Omental fat pad (tissue), 4 donors: ENCODE results near the gene ARHGEF37. TPM values are rescaled to one million over a fixed set of nuclear protein-coding genes. Genes with fewer than 3 reads are reported as not detected.

ENCODE experiments used
- ATAC-seq: fragments of 150-250 bp; one replicate; pipeline ENCODE4 v1.9.1; 2016; ENCODE audit warnings: mild to moderate bottlenecking, moderate library complexity; ENCODE audit not compliant: low FRiP score
- DNase-seq: peaks from one replicate; pipeline ENCODE4 v3.0.0-alpha.2; 2019; ENCODE audit warnings: low spot score
- total RNA-seq, 4 donors: library from RNA; depleted of rRNA; stranded (reverse); fragments of >200 nt; gene quantifications; one replicate each; pipeline ENCODE4 v1.1.0, GENCODE V29; 2016
- TF ChIP-seq, protein P1 (sequence below), 3 donors: fragments of 450-650 bp; IDR thresholded peaks; one replicate each; pipeline ENCODE4 v1.5.1; 2016 to 2017; ENCODE audit warnings: antibody characterized with exemption in 3 of 3, mild to moderate bottlenecking in 3 of 3, moderate library complexity in 2 of 3

The ARHGEF37 gene
- total RNA-seq, 4 donors from 2014 or later, result 3.1 to 8.5 (median 4.6) TPM

GRCh38 chr5:149567226-149567625 lies 14.1 kb upstream of the ARHGEF37 start:
- no peak for ATAC-seq
- no peak for DNase-seq
- TF ChIP-seq, protein P1, sequence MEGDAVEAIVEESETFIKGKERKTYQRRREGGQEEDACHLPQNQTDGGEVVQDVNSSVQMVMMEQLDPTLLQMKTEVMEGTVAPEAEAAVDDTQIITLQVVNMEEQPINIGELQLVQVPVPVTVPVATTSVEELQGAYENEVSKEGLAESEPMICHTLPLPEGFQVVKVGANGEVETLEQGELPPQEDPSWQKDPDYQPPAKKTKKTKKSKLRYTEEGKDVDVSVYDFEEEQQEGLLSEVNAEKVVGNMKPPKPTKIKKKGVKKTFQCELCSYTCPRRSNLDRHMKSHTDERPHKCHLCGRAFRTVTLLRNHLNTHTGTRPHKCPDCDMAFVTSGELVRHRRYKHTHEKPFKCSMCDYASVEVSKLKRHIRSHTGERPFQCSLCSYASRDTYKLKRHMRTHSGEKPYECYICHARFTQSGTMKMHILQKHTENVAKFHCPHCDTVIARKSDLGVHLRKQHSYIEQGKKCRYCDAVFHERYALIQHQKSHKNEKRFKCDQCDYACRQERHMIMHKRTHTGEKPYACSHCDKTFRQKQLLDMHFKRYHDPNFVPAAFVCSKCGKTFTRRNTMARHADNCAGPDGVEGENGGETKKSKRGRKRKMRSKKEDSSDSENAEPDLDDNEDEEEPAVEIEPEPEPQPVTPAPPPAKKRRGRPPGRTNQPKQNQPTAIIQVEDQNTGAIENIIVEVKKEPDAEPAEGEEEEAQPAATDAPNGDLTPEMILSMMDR (IDR thresholded peaks at IDR 0.05), result no peak

DNA sequence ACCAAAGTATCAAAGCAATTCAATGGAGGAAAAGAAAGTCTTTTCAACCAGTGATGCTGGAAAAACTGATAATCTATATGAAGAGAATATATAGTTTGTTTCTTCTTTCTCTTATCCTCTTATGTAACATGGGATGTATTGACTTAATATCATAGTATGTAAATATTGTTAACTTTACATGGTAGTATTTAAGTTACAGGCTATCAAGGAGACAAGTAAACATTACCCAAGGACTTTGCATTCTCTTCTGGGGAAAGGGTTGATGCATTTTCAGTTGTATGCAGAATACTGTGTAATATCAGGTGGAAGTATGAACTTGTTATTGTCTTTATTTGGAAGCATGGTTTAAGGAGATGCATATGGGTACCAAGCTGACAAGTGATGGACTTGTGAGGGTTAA lies 9.1 kb upstream of the ARHGEF37 start:
- ATAC-seq (no peak), DNase-seq (no peak)
- TF ChIP-seq, protein P1 (IDR thresholded peaks at IDR 0.05), result no peak

DNA sequence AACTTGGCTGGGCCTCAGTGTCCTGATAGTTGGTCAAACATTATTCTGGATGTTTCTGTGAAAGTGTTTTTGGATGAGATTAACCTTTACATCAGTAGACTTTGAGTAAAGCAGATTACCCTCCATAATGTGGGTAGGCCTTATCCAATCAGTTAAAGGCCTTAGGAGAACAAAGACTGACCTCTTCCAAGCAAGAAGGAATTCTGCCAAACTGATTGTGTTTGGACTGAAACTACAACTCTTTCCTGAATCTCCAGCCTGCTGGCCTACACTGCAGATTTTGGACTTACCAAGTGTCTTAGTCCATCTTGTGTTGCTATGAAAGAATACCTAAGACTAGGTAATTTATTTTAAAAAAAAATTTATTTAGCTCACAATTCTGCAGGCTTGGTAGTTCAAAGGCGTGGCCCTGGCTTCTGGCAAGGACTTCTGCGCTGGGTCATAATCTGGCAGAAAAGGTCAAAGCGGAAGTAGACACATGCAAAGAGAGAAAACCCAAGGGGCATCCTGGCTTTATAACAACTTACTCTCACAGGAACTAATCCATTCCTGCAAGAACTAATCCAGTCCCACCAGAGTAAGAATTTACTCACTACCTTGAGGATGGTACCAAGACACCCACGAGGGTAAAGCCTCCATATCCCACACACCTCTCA lies 8.6 kb upstream of the ARHGEF37 start:
- TF ChIP-seq, protein P1 (IDR thresholded peaks at IDR 0.05), result no peak
- ATAC-seq (no peak), DNase-seq (no peak)

DNA sequence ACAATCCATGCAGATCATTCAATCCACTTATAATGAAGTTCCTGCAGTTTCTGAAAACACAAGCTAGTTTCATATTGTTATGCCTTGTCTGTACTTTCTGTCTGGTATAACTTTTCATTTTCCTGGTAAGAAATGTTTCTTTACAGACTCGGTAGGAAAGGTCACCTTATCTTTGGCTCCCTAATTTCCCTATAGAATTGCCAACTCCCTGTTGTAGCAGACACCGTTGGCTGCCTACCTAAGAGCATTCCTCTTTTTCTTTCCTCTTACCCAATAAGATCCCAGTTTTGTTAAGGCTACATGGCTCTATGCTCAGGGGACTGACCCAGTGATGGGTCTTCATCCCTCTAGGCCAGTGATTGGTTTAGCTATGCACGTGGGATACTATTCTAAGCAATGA lies 6.2 kb upstream of the ARHGEF37 start:
- ATAC-seq (no peak), DNase-seq (no peak)
- TF ChIP-seq, protein P1 (IDR thresholded peaks at IDR 0.05), result no peak

- TF ChIP-seq, protein P1 (IDR thresholded peaks at IDR 0.05), result no peak
- DNase-seq (no peak), ATAC-seq (no peak)
These were observed 5.3 kb upstream of the ARHGEF37 start for GRCh38 chr5:149576021-149576420.

DNA sequence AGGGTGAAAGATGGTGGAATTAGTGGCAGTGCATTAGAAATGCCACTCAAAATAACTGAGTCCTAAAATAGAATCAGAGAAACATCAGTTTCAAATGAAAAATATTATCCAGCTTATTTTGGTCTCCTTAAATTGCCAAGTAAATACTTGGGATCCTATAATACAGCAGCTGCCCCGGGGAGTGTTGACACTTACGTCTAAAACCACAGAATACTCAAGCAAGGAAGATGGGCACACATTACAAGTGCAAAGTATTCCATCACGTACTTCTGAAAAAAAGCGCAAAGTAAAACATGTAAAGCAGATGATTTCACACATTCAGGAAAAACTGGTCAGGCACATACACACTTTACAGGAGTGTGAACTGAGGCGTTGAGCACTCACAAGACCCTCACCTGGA lies 2.4 kb upstream of the ARHGEF37 start:
- ATAC-seq, result no peak
- TF ChIP-seq, protein P1 (IDR thresholded peaks at IDR 0.05), result no peak

GRCh38 chr5:149580808-149581191 lies 498 bp upstream of the ARHGEF37 start:
- TF ChIP-seq, protein P1 (IDR thresholded peaks at IDR 0.05), result no peak
- DNase-seq (no peak), ATAC-seq (no peak)

More for the DNA sequence above, 2.4 kb upstream of the ARHGEF37 start:
- DNase-seq, result no peak
